NCI-H69 (cell line): Measurements from ENCODE around the gene HAT1.

ENCODE experiments used
- DNase-seq: peaks from one replicate; lab custom pipeline; 2025; lab: John Stamatoyannopoulos, UW

Gene HAT1

GRCh38 chr2:171919453-171919852 lies 2.8 kb upstream of the HAT1 start:
- no peak for DNase-seq

- no peak for DNase-seq
Observed at GRCh38 chr2:171921970-171922229, 361 bp upstream of the HAT1 start.

GRCh38 chr2:171923206-171923605 lies 945 bp downstream of the HAT1 start:
- peak; percentile 49 for DNase-seq

DNA sequence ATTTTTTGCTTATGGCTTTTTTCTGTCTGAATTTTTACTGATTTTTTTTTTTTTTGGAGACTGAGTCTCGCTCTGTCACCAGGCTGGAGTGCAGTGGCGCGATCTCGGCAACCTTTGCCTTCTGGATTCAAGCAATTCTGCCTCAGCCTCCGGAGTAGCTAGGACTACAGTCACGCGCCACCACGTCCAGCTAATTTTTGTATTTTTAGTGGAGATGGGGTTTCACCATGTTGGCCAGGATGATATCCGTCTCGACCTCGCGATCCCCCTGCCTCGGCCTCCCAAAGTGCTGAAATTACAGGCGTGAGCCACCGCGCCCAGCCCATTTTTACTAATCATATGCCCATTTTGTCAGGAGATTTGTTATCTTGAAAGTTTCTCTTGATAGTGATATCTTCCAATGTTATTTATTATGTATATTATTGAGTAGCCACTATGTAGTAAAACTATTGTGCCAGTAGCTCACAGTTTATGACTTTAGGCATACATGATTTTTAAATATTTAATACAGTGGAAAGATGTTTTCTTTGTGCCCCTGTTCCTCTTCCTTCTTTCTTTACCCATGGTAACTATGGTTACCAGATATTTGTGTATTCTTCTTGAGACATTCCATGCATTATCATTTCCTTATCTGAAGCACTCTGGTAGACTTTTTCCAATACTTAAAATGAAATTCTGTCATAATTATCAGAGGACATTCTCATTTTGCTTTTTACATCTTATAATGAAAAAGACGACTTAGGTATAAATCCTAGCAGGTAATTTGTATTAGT lies 2.1 kb downstream of the HAT1 start:
- peak; percentile 10 for DNase-seq

DNA sequence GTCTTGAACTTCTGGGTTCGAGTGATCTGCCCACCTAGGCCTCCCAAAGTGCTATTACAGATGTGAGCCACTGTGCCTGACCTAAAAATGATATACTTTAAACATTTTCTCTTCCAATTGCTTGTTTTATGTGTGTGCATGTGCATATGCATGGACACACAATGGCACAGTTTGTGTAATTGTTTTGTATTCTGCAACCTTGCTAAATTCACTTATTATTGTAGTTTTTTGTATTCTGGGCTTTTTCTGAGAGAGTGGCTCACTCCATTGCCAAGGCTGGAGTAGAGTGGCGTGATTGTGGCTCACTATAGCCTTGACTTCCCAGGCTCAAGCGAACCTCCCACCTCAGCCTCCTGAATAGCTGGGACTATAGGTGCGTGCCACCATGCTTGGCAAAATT lies 8.1 kb downstream of the HAT1 start:
- no peak for DNase-seq

GRCh38 chr2:171939058-171939742 lies 16.9 kb downstream of the HAT1 start:
- no peak for DNase-seq

GRCh38 chr2:171939743-171940071 lies 17.4 kb downstream of the HAT1 start:
- DNase-seq, result no peak

DNA sequence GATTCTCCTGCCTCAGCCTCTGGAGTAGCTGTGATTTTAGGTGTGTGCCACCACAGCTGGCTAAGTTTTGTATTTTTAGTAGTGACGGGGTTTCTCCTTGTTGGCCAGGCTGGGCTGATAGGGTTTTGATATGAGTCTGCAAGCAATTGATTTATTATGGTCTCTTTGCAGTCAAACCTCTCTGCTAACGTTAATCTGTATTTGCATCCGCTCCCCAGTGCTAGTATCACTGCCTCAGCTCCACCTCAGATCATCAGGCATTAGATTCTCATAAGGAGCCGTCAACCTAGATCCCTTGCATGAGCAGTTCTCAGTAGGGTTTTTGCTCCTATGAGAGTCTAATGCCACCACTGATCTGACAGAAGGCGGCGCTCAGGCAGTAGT lies 19.0 kb downstream of the HAT1 start:
- DNase-seq, result no peak

DNA sequence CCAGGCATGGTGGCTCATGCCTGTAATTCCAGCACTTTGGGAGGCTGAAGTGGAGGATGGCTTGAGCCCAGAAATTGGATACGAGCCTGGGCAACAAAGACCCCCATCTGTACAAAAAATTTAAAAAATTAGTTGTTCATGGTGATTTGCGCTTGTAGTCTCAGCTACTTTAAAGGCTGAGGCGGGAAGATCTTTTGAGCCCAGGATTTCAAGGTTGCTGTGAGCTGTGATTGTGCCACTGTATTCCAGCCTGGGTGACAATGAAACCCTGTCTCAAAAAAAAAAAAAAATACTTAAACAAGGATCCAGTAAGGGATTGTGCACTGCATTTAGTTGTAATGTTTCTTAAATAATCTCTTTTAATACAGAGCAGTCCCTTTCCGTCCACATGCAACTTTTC lies 21.6 kb downstream of the HAT1 start:
- DNase-seq, result no peak

- no peak for DNase-seq
Observed at GRCh38 chr2:171952276-171952675, 30.0 kb downstream of the HAT1 start.

- DNase-seq, result no peak
Observed at GRCh38 chr2:171952748-171953147, 30.5 kb downstream of the HAT1 start.

GRCh38 chr2:171956135-171956825 lies 34.0 kb downstream of the HAT1 start:
- no peak for DNase-seq

GRCh38 chr2:171957061-171957460 lies 34.8 kb downstream of the HAT1 start:
- DNase-seq, result peak; percentile 42

- DNase-seq, result no peak
Observed at GRCh38 chr2:171958475-171958874, 36.2 kb downstream of the HAT1 start.

- DNase-seq, result no peak
Observed at GRCh38 chr2:171959998-171960397, 37.7 kb downstream of the HAT1 start.

DNA sequence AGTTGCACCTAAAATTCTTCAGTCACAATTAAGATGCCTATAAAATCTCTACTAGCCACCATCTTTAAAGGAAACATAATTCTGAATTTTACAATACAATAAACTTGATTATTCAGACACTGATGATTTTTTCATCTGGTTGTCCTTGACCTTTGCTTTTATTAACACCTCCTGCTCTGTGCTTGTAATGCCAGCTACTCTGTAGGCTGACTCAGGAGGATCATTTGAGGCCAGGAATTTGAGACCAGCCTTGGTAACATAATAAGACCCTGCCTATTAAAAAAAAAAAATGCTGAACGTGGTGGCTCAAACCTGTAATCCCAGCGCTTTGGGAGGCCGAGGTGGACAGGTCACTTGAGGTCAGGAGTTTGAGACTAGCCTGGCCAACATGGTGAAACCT lies 38.3 kb downstream of the HAT1 start:
- DNase-seq, result no peak

DNA sequence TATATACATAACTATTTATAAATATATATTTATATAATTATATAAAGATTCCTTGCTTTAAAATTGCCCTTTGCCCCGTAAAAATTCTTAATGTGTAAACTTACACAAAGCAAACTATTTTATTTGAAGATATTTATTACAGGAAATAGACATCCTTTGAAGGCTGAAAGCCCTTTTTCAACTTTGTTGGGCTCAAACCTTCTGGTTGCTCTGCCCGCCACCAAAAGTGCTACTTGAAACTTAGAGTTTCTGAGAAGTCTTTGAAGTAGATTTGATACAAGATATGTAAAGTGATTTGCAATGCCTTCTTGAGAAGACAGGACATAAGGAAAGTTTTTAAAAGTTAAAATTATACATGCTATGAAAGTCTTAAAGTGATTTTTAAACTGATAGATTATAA lies 40.9 kb downstream of the HAT1 start:
- DNase-seq, result no peak

- DNase-seq, result peak; percentile 53
Observed at GRCh38 chr2:171964308-171964707, 42.0 kb downstream of the HAT1 start.

GRCh38 chr2:171965238-171965637 lies 43.0 kb downstream of the HAT1 start:
- no peak for DNase-seq

DNA sequence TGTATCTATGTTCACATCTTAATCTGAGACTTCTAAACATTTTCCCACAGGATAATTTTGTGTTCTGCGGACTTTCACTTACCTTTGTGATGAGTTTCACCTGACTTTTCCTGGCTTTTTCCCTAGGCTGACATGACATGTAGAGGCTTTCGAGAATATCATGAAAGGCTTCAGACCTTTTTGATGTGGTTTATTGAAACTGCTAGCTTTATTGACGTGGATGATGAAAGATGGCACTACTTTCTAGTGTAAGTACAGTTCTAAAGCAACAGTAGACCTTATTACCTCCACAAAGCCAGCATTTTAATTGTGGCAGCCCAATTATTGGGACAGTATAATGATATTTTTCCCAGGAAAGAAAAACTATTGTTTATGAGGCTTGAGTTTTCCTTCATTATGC lies 43.4 kb downstream of the HAT1 start:
- DNase-seq, result no peak

DNA sequence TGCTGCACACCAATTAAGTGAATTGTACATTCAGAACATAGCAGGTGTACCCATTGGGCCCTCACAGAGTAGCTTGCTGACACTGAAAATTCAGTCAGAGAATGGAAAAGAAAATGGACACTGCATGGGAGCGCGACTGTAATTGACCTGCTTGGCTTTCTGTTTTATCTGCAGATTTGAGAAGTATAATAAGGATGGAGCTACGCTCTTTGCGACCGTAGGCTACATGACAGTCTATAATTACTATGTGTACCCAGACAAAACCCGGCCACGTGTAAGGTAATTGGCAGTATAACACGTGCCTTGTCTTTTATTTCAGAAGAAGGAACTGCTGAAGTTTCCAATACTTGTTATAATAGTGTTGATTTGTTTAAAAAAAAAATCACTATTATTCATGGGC lies 44.0 kb downstream of the HAT1 start:
- peak; percentile 93 for DNase-seq

DNA sequence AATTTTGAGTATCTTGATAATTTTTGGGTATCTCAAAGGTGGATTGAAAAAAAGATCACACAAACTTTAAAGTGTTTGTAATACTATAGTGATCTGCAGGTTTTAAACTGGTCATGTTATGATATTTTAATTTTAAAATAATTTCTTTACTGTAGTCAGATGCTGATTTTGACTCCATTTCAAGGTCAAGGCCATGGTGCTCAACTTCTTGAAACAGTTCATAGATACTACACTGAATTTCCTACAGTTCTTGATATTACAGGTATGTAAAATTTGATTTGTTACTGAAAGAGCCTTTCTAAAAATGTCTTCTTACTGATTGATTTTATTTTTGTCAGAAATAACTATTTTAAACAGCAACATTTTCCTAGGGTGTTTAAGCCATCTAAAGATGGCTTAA lies 44.4 kb downstream of the HAT1 start:
- peak; percentile 32 for DNase-seq

- no peak for DNase-seq
Observed at GRCh38 chr2:171968509-171968908, 46.2 kb downstream of the HAT1 start.
